WTC11 (cell line): ENCODE measurements around the gene TMEM150A. TPM values are rescaled to one million over a fixed set of nuclear protein-coding genes. Genes with fewer than 3 reads are reported as not detected.

ENCODE experiments used
- ATAC-seq: fragments of 200-7000 bp; cut with Tn5 transposase; 2 replicates; pipeline ENCODE4 v1.10.0; 2021; ENCODE audit warnings: mild to moderate bottlenecking, moderate library complexity
- CTCF ChIA-PET: fragments of 300-600 bp; sonication (Branson Sonifier 250); formaldehyde crosslinking; loops from one replicate; lab custom pipeline; 2021; ENCODE audit warnings: antibody characterized with exemption; lab: Charles Lee
- POLR2A ChIA-PET: fragments of 350-600 bp; sonication (Branson Sonifier 250); formaldehyde crosslinking; loops from one replicate; lab custom pipeline; 2021; ENCODE audit warnings: antibody characterized with exemption; lab: Charles Lee
- DNase-seq: peaks from one replicate; pipeline ENCODE4 v3.0.0; 2021; ENCODE audit warnings: low spot score
- H3K27ac Mint-ChIP-seq: 2 replicates; pipeline ENCODE4 v1.8.0; 2021; ENCODE audit warnings: mixed read lengths
- H3K27me3 Mint-ChIP-seq: 2 replicates; pipeline ENCODE4 v1.8.0; 2021; ENCODE audit warnings: low read depth, mild to moderate bottlenecking, moderate library complexity, mixed read lengths
- H3K36me3 Mint-ChIP-seq: 2 replicates; pipeline ENCODE4 v1.8.0; 2021; ENCODE audit warnings: mixed read lengths
- H3K4me1 Mint-ChIP-seq: 2 replicates; pipeline ENCODE4 v1.8.0; 2022; ENCODE audit warnings: mixed read lengths
- H3K4me3 Mint-ChIP-seq: 2 replicates; pipeline ENCODE4 v1.8.0; 2021; ENCODE audit warnings: mild to moderate bottlenecking, moderate library complexity, mixed read lengths
- H3K9me3 Mint-ChIP-seq: 2 replicates; pipeline ENCODE4 v1.8.0; 2021; ENCODE audit warnings: mixed read lengths
- ESRRA ChIP-seq: sonication (generic); formaldehyde crosslinking; IDR thresholded peaks from 2 replicates; pipeline ENCODE4 v1.8.1; 2022; ENCODE audit warnings: mild to moderate bottlenecking, missing genetic modification reagents, borderline replicate concordance
- FOXP4 ChIP-seq: sonication (generic); formaldehyde crosslinking; IDR thresholded peaks from 2 replicates; pipeline ENCODE4 v1.8.0; 2022; ENCODE audit warnings: mild to moderate bottlenecking, missing genetic modification reagents
- GTF2I ChIP-seq: fragments of 250-450 bp; sonication (Bioruptor Pico); conservative IDR thresholded peaks from 2 replicates; pipeline ENCODE4 v1.4.0; 2021; ENCODE audit warnings: mild to moderate bottlenecking
- HMGA2 ChIP-seq: fragments of 250-450 bp; sonication (Bioruptor Pico); IDR thresholded peaks from 2 replicates; pipeline ENCODE4 v1.4.0; 2021; ENCODE audit warnings: mild to moderate bottlenecking, moderate library complexity
- IRF2 ChIP-seq: sonication (generic); formaldehyde crosslinking; IDR thresholded peaks from 2 replicates; pipeline ENCODE4 v1.8.0; 2022; ENCODE audit warnings: low read depth, missing genetic modification reagents, borderline replicate concordance
- MLX ChIP-seq: sonication (generic); formaldehyde crosslinking; IDR thresholded peaks from 2 replicates; pipeline ENCODE4 v1.8.1; 2023; ENCODE audit warnings: mild to moderate bottlenecking, missing genetic modification reagents, moderate library complexity
- NR1H2 ChIP-seq: sonication (generic); formaldehyde crosslinking; IDR thresholded peaks from 2 replicates; pipeline ENCODE4 v1.9.0; 2021; ENCODE audit warnings: mild to moderate bottlenecking, moderate library complexity, missing genetic modification reagents
- NR2C2 ChIP-seq: sonication (generic); formaldehyde crosslinking; IDR thresholded peaks from 2 replicates; pipeline ENCODE4 v1.8.0; 2022; ENCODE audit warnings: mild to moderate bottlenecking, missing genetic modification reagents
- OVOL2 ChIP-seq: fragments of 250-450 bp; sonication (Bioruptor Pico); IDR thresholded peaks from 2 replicates; pipeline ENCODE4 v1.9.0; 2021; ENCODE audit warnings: mild to moderate bottlenecking, borderline replicate concordance
- RELA ChIP-seq: sonication (generic); formaldehyde crosslinking; IDR thresholded peaks from 2 replicates; pipeline ENCODE4 v1.8.1; 2022; ENCODE audit warnings: missing genetic modification reagents, mild to moderate bottlenecking, borderline replicate concordance
- RORB ChIP-seq: fragments of 250-450 bp; sonication (Bioruptor Pico); IDR thresholded peaks from 2 replicates; pipeline ENCODE4 v1.9.0; 2021; ENCODE audit warnings: mild to moderate bottlenecking
- SMAD4 ChIP-seq: sonication (generic); formaldehyde crosslinking; IDR thresholded peaks from 2 replicates; pipeline ENCODE4 v1.8.0; 2022; ENCODE audit warnings: mild to moderate bottlenecking, missing genetic modification reagents
- STAT6 ChIP-seq: sonication (generic); formaldehyde crosslinking; conservative IDR thresholded peaks from 2 replicates; pipeline ENCODE4 v1.8.1; 2023; ENCODE audit warnings: mild to moderate bottlenecking, low read depth, missing genetic modification reagents, moderate library complexity
- ZNF396 ChIP-seq: fragments of 250-450 bp; sonication (Bioruptor Pico); IDR thresholded peaks from 2 replicates; pipeline ENCODE4 v1.8.0; 2021; ENCODE audit warnings: mild to moderate bottlenecking, moderate library complexity, borderline replicate concordance
- total RNA-seq: library from RNA; stranded (reverse); gene quantifications from 3 replicates; pipeline ENCODE4 v1.2.3, GENCODE V29; 2021
- TF ChIP-seq, protein P1 (sequence below): sonication (generic); formaldehyde crosslinking; IDR thresholded peaks from 2 replicates; pipeline ENCODE4 v1.8.1; 2022; ENCODE audit warnings: missing genetic modification reagents, borderline replicate concordance
- TF ChIP-seq, protein P2 (sequence below): sonication (generic); formaldehyde crosslinking; IDR thresholded peaks from 2 replicates; pipeline ENCODE4 v1.8.0; 2023; ENCODE audit warnings: missing genetic modification reagents, mild to moderate bottlenecking, borderline replicate concordance
- TF ChIP-seq, protein P3 (sequence below): sonication (generic); formaldehyde crosslinking; conservative IDR thresholded peaks from 2 replicates; pipeline ENCODE4 v1.8.1; 2022; ENCODE audit warnings: mild to moderate bottlenecking, missing genetic modification reagents

TMEM150A gene
- total RNA-seq, 1 experiment from 2014 or later: 20.9 TPM

- Mint-ChIP-seq H3K27ac (no peak overlapping the region), H3K36me3 (peaks cover 49% of the 10 kb centered on the region)
- no peak for TF ChIP-seq IRF2 (CRISPR knock-in tag)
- TF ChIP-seq SMAD4 (CRISPR knock-in tag): no peak
- TF ChIP-seq, protein P1, sequence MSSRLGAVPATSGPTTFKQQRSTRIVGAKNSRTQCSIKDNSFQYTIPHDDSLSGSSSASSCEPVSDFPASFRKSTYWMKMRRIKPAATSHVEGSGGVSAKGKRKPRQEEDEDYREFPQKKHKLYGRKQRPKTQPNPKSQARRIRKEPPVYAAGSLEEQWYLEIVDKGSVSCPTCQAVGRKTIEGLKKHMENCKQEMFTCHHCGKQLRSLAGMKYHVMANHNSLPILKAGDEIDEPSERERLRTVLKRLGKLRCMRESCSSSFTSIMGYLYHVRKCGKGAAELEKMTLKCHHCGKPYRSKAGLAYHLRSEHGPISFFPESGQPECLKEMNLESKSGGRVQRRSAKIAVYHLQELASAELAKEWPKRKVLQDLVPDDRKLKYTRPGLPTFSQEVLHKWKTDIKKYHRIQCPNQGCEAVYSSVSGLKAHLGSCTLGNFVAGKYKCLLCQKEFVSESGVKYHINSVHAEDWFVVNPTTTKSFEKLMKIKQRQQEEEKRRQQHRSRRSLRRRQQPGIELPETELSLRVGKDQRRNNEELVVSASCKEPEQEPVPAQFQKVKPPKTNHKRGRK (CRISPR knock-in tag): no peak
- TF ChIP-seq FOXP4 (CRISPR knock-in tag): no peak
- no peak for TF ChIP-seq HMGA2 (CRISPR knock-in tag)
- no peak for TF ChIP-seq NR1H2 (CRISPR knock-in tag)
- no peak for TF ChIP-seq GTF2I (CRISPR knock-in tag)
- TF ChIP-seq, protein P2, sequence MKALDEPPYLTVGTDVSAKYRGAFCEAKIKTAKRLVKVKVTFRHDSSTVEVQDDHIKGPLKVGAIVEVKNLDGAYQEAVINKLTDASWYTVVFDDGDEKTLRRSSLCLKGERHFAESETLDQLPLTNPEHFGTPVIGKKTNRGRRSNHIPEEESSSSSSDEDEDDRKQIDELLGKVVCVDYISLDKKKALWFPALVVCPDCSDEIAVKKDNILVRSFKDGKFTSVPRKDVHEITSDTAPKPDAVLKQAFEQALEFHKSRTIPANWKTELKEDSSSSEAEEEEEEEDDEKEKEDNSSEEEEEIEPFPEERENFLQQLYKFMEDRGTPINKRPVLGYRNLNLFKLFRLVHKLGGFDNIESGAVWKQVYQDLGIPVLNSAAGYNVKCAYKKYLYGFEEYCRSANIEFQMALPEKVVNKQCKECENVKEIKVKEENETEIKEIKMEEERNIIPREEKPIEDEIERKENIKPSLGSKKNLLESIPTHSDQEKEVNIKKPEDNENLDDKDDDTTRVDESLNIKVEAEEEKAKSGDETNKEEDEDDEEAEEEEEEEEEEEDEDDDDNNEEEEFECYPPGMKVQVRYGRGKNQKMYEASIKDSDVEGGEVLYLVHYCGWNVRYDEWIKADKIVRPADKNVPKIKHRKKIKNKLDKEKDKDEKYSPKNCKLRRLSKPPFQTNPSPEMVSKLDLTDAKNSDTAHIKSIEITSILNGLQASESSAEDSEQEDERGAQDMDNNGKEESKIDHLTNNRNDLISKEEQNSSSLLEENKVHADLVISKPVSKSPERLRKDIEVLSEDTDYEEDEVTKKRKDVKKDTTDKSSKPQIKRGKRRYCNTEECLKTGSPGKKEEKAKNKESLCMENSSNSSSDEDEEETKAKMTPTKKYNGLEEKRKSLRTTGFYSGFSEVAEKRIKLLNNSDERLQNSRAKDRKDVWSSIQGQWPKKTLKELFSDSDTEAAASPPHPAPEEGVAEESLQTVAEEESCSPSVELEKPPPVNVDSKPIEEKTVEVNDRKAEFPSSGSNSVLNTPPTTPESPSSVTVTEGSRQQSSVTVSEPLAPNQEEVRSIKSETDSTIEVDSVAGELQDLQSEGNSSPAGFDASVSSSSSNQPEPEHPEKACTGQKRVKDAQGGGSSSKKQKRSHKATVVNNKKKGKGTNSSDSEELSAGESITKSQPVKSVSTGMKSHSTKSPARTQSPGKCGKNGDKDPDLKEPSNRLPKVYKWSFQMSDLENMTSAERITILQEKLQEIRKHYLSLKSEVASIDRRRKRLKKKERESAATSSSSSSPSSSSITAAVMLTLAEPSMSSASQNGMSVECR (CRISPR knock-in tag): no peak
- no peak for TF ChIP-seq ZNF396 (CRISPR knock-in tag)
- no peak for TF ChIP-seq NR2C2 (CRISPR knock-in tag)
- TF ChIP-seq OVOL2 (CRISPR knock-in tag): no peak
- no peak for TF ChIP-seq STAT6 (CRISPR knock-in tag)
- TF ChIP-seq, protein P3, sequence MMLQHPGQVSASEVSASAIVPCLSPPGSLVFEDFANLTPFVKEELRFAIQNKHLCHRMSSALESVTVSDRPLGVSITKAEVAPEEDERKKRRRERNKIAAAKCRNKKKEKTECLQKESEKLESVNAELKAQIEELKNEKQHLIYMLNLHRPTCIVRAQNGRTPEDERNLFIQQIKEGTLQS (CRISPR knock-in tag): no peak
- no peak for TF ChIP-seq ESRRA (CRISPR knock-in tag)
- no peak for TF ChIP-seq RORB (CRISPR knock-in tag)
- TF ChIP-seq RELA (CRISPR knock-in tag): no peak
- TF ChIP-seq MLX (CRISPR knock-in tag): no peak
- TF ChIP-seq, all 79 proteins: peak for 0
- CTCF ChIA-PET: interaction anchor here (0.9 to 3.8 kb wide), 3 partner anchors 11 to 159 kb away, joined by 3 to 24 read pairs (median 4); partner anchors contain the start of genes MAT2A and SH2D6
- ATAC-seq (no peak), DNase-seq (no peak)
- POLR2A ChIA-PET: interaction anchor here (1.4 to 2.2 kb wide), 2 partner anchors 10 to 12 kb away, joined by 5 to 14 read pairs; partner anchors contain the start of genes GGCX and MAT2A
- peaks cover 11% of the 10 kb centered on the region for H3K4me1 Mint-ChIP-seq
- H3K27me3 Mint-ChIP-seq: no peaks in the 10 kb centered on the region
- H3K9me3 Mint-ChIP-seq: no peaks in the 10 kb centered on the region
- H3K4me3 Mint-ChIP-seq: no peak overlapping the region
Observed at GRCh38 chr2:85549095-85549494, 53.4 kb downstream of the TMEM150A start.
